ENCODE results near the gene PRDM16. TPM values are rescaled to one million over a fixed set of nuclear protein-coding genes. Genes with fewer than 3 reads are reported as not detected.

Gene PRDM16
- total RNA-seq, 1 donor from 2014 or later: 84.2 TPM

- intact Hi-C loops (cut with DNase I): no loop called here
- no peak for DNase-seq (ENCODE audit: low spot score in 2 of 2)
- H3K4me1 ChIP-seq: peaks cover 13 to 57% of the 10 kb centered on the region in 2 donors
Observed at GRCh38 chr1:3167255-3167654, 98.3 kb downstream of the PRDM16 start.

GRCh38 chr1:3168678-3169077 lies 99.7 kb downstream of the PRDM16 start:
- Histone ChIP-seq H3K27me3 (no peaks in the 10 kb centered on the region), H3K4me3 (no peak overlapping the region), H3K27ac (peak overlapping the region; percentile 23 to 91), H3K9me3 (no peaks in the 10 kb centered on the region), H3K36me3 (no peaks in the 10 kb centered on the region), H3K4me1 (peaks cover 14 to 66% of the 10 kb centered on the region in 2 donors)
- intact Hi-C loops (cut with DNase I): no loop called here
- TF ChIP-seq, protein P1, sequence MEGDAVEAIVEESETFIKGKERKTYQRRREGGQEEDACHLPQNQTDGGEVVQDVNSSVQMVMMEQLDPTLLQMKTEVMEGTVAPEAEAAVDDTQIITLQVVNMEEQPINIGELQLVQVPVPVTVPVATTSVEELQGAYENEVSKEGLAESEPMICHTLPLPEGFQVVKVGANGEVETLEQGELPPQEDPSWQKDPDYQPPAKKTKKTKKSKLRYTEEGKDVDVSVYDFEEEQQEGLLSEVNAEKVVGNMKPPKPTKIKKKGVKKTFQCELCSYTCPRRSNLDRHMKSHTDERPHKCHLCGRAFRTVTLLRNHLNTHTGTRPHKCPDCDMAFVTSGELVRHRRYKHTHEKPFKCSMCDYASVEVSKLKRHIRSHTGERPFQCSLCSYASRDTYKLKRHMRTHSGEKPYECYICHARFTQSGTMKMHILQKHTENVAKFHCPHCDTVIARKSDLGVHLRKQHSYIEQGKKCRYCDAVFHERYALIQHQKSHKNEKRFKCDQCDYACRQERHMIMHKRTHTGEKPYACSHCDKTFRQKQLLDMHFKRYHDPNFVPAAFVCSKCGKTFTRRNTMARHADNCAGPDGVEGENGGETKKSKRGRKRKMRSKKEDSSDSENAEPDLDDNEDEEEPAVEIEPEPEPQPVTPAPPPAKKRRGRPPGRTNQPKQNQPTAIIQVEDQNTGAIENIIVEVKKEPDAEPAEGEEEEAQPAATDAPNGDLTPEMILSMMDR (IDR thresholded peaks at IDR 0.05): no peak
- DNase-seq (ENCODE audit: low spot score in 2 of 2): no peak

More at GRCh38 chr1:3167255-3167654, 98.3 kb downstream of the PRDM16 start:
- H3K4me3 ChIP-seq: no peak overlapping the region
- TF ChIP-seq, protein P1 (IDR thresholded peaks at IDR 0.05): no peak
- H3K27ac ChIP-seq: peak overlapping the region in 1 of 2 donors; percentile 9
- H3K9me3 ChIP-seq: no peaks in the 10 kb centered on the region
- no peaks in the 10 kb centered on the region for H3K36me3 ChIP-seq
- H3K27me3 ChIP-seq: no peaks in the 10 kb centered on the region

- TF ChIP-seq, protein P1 (IDR thresholded peaks at IDR 0.05): no peak
- peak overlapping the region; percentile 48 to 57 for H3K4me3 ChIP-seq
- peaks cover 25 to 65% of the 10 kb centered on the region in 2 donors for H3K4me1 ChIP-seq
- H3K36me3 ChIP-seq: no peaks in the 10 kb centered on the region
- peak overlapping the region; percentile 91 to 93 for H3K27ac ChIP-seq
- intact Hi-C loops (cut with DNase I): no loop called here
- no peak for DNase-seq (ENCODE audit: low spot score in 2 of 2)
- no peaks in the 10 kb centered on the region for H3K9me3 ChIP-seq
- no peaks in the 10 kb centered on the region for H3K27me3 ChIP-seq
Observed at GRCh38 chr1:3169665-3170356, 100.8 kb downstream of the PRDM16 start.

DNA sequence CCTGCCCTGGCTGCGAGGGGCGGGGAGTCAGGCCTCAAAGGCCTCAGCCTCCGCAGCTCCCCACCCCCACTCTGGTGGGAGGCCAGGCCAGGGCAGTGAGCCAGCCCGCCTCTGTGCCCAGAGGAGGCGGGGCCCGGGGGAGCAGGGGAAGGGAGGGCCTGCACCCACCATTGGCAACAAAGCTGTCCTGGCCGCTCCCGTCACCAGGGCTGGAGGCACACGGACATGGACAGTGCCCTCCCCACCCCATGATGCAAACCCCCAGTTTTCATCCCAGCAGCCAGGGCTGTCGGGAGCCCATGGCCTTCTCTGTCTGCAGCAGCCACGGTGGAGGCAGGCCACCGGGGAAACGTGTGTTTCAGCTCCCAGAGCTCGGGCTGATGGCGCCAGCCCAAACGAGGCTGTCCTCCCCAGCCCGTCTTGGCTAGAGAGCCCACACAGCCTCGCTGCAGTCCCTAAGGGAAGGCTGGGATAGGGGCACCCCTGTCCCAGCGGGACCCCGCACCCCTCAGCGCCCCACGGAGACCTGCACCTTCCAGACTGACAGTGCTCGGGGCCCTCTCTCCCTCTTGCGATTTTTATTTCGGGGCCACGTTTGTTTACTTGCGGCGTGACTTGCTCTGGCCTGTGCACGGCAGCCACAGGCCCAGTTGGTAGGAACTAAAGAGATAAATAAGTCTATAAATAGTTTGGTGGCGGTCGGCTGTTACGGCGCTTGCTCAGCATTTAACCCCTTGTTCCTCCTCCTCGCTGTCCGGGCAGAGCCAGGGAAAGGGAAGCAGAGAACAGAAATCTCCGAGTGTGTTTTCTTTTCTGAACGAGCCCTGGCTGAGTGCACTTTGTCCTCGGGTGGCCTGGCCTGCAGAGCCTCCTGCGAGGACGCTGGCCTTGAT lies 101.8 kb downstream of the PRDM16 start:
- Histone ChIP-seq H3K27me3 (no peaks in the 10 kb centered on the region), H3K4me3 (peak overlapping the region; percentile 48 to 57), H3K36me3 (no peaks in the 10 kb centered on the region), H3K4me1 (peaks cover 25 to 70% of the 10 kb centered on the region in 2 donors), H3K9me3 (no peaks in the 10 kb centered on the region), H3K27ac (peak overlapping the region; percentile 91 to 93)
- TF ChIP-seq, protein P1 (IDR thresholded peaks at IDR 0.05): no peak
- peak; percentile 72 to 94 for DNase-seq (ENCODE audit: low spot score in 2 of 2)
- intact Hi-C loops (cut with DNase I): no loop called here

- intact Hi-C loops (cut with DNase I): loop anchor here (1.0 kb wide), 1 partner anchor 97 kb away; no protein-coding TSS in a partner anchor
- Histone ChIP-seq H3K36me3 (no peaks in the 10 kb centered on the region), H3K4me3 (peak overlapping the region; percentile 48 to 57), H3K4me1 (peaks cover 25 to 75% of the 10 kb centered on the region in 2 donors), H3K27me3 (no peaks in the 10 kb centered on the region), H3K27ac (peak overlapping the region; percentile 91 to 93), H3K9me3 (no peaks in the 10 kb centered on the region)
- DNase-seq (ENCODE audit: low spot score in 2 of 2): no peak
- TF ChIP-seq, protein P1 (IDR thresholded peaks at IDR 0.05): no peak
Observed at GRCh38 chr1:3171761-3172160, 102.8 kb downstream of the PRDM16 start.

All from ascending aorta (tissue), 2 donors.